Stimulated activated CD4-positive, alpha-beta T cell treated with anti-CD3 and anti-CD28 coated beads, Interleukin-1b, Interleukin-23, amount 100 ng/mL, for 24 hours (primary cell): ENCODE data around the gene METTL2B.

Experiments
- DNase-seq, 4 experiments: peaks; one replicate each; pipeline ENCODE4 v3.0.0-alpha.2; 2020; ENCODE audit warnings: low read depth in 4 of 4, low spot score in 1 of 4

Gene METTL2B, protein sequence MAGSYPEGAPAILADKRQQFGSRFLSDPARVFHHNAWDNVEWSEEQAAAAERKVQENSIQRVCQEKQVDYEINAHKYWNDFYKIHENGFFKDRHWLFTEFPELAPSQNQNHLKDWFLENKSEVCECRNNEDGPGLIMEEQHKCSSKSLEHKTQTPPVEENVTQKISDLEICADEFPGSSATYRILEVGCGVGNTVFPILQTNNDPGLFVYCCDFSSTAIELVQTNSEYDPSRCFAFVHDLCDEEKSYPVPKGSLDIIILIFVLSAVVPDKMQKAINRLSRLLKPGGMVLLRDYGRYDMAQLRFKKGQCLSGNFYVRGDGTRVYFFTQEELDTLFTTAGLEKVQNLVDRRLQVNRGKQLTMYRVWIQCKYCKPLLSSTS

DNA sequence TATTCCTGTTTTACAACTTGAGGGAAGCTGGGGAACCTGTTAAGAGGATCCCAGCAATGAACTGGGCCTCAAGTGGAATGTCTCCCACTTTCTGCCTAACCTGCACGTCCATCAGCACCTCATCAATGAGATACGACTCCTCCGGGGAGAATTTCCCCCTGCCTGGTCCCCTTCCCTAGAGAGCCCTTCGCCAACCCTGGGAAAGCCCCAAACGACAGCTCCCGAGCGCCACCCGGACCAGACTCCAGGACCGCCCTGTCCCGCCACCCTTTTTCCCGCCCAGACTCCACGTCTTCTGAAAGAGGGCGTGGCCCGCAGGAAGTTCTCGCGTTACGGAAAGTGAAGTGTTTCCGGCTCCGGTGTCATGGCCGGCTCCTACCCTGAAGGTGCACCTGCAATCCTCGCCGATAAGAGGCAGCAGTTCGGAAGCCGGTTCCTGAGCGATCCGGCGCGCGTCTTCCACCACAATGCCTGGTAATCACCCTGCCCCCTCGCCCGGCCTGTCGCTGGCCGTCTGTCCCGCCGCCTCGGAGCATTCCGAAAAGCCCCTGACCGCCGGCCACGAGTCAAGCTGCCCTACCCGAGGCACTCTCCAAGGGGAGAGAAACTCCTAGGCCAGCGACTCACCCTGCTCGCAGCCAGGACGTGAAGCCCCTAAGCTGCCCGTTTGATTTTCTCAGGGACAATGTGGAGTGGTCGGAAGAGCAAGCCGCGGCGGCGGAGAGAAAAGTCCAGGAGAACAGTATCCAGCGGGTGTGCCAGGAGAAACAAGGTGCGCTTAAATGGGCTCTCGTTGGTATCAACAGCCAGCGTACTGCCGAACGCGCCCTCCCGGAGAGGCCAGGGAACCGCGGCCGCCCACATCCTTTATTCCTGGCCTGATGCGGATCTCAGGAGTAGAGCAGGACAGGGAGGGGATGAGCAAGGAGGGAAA lies at the start of gene METTL2B:
TSS of gene METTL2B (plus strand) at position 347 of the 934 bp plus-strand sequence. CDS start at position 365, 18 bp downstream.
- DNase-seq = peak; percentile 65 to 86 (median 78)

DNA sequence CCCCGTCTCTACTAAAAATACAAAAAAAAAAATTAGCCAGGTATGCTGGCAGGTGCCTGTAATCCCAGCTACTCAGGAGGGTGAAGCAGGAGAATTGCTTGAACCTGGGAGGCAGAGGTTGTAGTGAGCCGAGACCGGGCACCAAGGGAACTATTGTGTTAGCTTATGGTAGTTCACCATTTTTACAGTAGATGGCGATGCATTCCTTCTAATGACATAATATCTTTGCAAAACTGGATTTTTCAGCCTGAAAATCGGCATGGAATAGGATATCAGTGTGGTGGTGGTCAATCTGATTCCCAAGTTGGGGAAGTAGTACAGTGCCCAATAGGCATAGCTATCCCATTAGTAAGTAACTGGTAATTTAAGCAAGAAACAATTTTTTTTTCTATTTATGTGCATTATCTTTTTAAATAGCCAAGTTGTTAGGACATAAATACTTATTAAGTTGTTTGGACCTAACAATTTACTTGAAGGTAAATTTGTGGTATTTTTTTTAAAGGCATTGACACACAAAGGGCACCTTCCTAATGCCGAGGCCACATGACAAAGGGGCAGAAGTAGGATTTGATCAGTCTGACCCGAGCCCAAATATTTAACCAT lies 49.2 kb upstream of the METTL2B start:
- DNase-seq = no peak

DNA sequence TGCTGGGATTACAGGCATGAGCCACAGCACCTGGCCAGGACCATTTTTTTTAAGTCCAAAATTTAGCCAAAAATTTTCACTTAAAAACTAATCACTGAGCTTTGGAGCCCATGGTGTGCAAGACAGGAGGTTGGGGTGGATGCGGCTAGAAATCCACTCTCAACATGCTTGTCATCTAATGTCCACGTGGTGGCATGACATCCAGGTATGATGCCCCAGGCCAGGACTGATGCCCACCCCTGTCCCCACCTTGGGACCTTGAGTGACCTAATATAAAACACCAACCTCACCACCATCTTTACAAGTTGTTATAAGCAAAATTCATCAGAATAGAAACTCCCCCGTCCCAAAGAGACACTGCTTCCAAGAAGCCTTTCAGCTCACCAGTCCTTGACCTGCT lies 46.3 kb upstream of the METTL2B start:
- DNase-seq = no peak

- DNase-seq = no peak
These were observed 45.3 kb upstream of the METTL2B start for GRCh38 chr7:128431221-128431620.

DNA sequence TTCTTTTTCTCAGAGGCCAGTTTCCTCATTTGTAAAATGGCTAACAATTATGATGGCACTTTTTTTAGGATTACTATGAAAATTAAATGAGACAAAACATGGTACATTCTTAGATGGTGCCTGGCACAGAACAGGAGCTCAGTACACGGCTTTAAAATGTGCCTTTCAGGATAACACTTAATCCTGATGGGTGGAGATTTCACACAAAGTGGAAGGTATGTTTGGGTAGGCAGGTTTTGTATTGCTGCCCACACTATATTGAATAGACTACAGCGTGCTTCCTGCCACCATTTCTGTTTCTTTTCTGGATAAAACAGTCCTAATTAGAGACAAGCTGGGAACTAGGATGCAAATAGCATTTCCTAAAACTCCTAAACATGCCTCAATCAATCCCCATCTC lies 44.8 kb upstream of the METTL2B start:
- no peak for DNase-seq

- no peak for DNase-seq
These were observed 41.9 kb upstream of the METTL2B start for GRCh38 chr7:128434413-128435326.

DNA sequence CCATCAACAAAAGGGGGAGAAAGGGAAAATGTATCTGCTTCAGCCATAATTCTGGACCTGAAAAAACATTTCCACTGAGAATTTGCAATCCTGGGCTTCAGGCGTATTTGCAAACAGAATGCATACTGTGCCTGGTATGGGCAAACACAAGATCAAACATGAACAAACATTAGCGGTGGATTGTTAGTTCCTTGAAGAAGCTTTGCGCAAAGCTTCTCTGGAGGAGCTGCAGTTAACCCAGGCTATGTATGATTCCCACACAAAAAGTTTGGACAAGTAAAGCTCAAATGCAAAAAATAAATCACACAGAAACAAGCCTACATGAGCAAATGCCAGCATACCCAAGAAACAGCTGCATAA lies 41.2 kb upstream of the METTL2B start:
- DNase-seq = no peak

DNA sequence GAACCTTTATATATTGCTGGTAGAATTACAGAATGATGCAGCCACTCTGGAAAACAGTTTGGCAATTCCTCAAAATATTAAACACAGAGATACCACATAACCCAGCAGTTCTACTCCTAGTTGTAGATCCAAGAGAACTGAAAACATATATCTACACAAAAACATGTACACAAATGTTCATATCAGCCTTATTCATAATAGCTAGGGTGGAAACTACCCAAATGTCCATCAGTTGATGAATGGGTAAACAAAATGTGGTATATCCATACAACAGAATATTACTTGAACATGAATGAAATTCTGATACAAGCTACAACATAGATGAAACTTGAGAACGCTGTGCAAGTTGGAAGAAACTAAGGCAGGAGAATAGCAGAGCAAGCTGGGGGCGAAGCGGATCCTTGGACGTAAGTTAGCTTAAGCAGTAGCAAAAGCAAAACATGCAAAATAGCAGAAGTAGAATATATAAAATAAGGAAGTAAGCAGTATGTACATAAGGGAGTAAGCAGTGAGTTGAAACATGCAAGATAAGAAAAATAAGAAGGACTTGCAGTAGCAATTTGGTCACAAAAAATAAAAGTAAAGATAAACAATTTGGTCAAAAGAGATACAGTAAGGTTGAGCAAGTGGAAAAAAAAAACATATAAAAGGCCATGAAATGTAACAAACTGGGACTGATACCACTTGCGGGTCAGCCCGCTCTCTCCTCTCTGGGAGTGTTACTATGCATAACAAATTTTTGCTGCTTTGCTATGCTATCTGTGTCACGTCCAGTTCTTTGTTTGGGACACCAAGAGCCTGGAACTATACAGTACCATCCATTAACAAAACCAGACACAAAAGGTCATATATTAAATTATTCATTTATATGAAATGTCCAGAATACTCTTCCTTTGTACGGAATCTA lies 38.9 kb upstream of the METTL2B start:
- no peak for DNase-seq

- no peak for DNase-seq
These were observed 34.2 kb upstream of the METTL2B start for GRCh38 chr7:128442356-128442755.

DNA sequence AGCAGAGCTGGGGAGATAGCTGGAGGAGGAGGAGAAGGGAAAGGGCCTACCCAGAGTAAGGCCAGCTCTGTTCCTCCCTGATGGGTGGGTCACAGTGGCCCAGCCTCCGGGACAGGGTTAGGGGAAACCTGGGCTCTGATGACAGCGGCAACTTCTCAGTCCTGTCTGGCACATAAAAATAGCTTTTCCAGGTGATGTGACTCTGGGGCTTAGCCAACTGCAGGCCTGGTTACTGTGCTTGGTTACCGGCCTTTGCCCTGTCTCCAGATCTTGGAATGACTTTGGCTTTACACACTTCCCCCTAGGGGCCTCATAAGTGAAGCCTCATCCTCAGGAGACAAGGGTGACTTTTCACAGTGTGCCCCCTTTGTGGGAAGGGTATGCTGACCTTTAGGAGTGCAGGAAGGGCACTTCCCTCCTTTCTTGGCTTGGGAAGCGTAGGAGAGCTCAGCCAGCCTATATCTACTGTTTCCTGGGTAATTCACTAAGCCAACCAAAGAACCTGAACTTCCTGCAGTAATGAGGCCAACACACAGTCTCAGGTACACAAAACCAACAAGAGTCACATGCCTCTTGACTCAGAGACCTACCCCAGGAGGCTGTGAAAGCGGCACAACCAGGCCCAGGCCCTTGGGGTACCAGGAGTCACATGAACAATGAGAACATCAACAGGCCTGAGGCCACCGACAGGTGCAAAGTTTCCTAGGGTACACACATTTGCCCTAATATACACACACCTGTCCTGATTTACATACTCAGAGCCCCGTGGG lies 32.5 kb upstream of the METTL2B start:
- no peak for DNase-seq

DNA sequence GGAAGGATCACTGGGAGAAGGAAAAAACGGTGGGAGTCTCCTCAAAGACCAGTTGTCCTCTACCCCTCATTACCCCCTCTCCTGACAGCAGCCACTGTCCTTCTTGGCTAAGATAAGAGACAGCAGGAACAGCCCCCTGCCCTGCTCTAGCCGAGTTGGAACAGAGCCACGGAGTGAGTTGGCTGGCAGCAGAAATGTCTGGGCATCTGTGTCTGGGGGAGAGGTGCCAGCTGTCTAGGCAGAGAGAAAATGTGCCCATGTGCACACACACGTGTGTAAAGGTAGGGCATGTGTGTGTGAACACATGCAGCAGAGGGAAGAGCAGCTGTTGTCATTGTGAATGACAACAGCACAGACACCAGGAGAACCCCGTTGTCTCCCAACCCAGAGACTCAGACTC lies 30.2 kb upstream of the METTL2B start:
- no peak for DNase-seq

- no peak for DNase-seq
These were observed 28.5 kb upstream of the METTL2B start for GRCh38 chr7:128447941-128448564.

DNA sequence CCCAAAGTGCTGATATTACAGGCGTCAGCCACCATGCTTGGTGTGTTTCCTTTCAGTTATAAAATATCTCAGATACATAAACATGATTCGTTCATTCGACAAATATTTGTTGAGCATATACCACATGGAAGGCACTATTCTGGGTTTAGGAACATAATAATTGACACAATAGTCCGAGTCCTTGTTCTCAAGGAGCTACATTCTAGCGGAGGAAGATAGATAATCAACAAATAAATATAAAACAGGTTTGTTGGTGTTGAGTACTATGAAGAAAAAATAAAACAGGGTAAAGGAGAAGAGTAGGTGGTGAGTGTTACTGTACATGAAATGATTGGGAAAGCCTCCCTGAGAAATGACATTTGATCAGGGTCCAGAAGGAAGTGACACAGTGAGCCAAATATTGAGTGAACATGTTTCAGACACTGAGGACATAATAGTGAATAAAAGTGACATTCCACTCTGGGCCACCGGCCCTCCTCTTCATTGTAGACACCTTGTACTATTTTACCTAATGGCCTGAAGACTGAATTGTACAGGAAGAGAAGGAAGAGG lies 27.7 kb upstream of the METTL2B start:
- no peak for DNase-seq

DNA sequence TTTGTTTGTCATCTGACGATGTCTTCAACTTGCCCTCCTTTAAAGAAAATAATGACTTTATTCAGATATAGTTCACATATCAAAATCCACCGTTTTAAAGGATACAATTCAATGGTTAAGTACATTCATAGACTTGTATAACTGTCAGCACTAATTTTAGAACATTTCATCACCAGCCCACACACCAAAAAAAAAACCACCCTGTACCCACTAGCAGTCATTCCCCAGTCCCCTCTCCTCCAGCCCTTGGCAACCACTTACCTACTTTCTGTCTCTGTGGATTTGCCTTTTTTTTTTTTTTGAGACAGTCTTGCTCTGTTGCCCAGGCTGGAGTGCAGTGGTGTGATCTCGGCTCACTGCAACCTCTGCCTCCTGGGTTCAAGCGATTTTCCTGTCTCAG lies 26.1 kb upstream of the METTL2B start:
- DNase-seq = no peak

DNA sequence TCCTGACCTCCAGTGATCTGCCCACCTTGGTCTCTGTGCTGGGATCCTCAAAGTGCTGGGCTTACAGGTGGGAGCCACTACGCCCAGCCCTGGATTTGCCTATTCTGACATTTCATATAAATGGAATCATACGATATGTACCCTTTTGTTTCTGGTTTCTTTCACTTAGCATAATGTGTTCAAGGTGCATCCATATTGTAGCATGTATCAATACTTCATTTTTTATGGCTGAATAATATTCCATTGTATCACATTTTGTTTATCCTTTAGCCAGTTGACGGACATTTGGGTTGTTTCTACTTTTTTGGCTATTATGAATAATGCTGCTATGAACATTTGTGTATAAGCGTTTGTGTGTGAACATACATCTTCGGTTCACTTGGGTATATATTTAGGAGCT lies 25.6 kb upstream of the METTL2B start:
- DNase-seq = no peak

GRCh38 chr7:128452552-128452951 lies 24.0 kb upstream of the METTL2B start:
- no peak for DNase-seq

DNA sequence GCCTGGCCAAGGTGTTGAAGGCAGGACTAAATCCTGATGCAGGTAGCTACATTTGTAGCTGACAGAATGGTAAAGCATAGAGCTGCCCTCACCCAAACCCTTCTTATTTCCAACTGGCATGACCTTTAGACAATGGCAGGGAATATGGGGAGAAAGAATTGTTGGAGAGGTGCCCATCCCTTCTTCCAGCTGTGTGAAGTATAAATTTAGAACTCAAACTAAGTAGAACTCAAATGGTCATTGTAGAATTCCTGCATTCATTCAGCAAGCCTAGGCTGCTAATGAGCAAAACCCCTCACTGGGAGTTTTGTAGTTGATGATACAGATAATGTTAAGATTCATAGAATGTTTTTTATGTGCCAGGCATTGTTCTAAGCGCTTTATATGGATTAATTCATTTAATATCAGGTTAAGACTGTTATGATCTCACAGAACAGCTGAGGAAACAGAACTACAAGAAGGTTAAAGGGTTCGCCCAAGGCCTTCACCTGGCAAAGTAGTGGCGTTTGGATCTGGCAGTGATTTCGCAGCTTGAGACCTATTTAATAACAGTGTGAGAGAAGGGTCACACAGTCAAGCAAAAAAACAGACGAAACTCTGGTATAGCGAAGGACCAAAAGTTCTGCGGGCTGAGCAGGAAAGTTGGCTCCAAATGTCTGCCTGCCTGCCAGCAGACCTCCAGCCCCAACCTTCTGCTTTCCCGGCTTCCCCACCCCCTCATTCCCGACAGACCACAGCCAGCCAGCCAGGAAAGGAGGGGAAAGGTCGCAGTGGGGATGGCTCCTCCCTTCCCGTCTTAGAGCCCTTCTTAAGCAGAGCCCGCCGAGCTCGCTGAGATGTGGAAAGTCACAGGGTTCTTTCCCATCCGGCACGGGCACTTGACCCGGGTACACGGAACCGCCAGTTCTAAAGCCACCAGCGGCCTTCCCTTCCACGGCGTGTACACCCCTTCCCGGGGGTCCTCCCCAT lies 22.4 kb upstream of the METTL2B start:
- DNase-seq = no peak
